ENCODE results near the gene FGF14. TPM values are rescaled to one million over a fixed set of nuclear protein-coding genes. Genes with fewer than 3 reads are reported as not detected.

The FGF14 gene
- total and polyA plus RNA-seq, 2 donors (not counting 3 experiments of a cell fraction or from before 2014, with no cell fraction given): not detected

DNA sequence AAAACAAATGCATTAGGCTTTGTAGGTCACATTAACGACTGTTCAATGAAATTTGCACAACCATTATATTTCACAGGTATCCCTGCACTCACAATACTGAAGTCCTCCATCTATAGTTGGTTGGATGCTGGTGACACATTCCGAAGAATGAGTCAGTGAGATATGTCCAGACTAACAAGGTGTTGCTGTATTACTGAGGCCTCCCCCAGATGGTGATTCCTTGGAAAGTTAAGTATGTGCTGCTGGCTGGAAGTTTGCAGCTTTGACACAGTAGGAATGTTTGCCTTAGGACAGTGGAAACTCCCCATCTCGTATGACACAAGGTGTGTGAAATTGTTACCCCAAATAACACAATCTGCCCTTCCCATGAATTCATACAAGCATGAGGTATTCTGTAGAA, 46.6 kb downstream of the FGF14 start:
- no peak overlapping the region for H2AFZ ChIP-seq (ENCODE audit: low read depth, low read length)
- H4K20me1 ChIP-seq (replicated peaks; ENCODE audit: control insufficient read depth, extremely low read depth, insufficient read depth, low read length): no peaks in the 10 kb centered on the region
- intact Hi-C loops (cut with micrococcal nuclease) (no loop called here), dilution Hi-C loops (cut with MboI; ENCODE audit: extremely low pct_ligation_motif_present, low sequenced_read_pairs) (no loop called here)
- ChIA-PET CTCF (no interaction called here), POLR2A (no interaction called here)
- no peak for FAIRE-seq
- no peaks in the 10 kb centered on the region for H3K36me3 ChIP-seq (ENCODE audit: control insufficient read depth in 2 of 2, extremely low read depth in 1 of 2, insufficient read depth in 2 of 2, low read length in 2 of 2)
- H3K27ac ChIP-seq (ENCODE audit: insufficient read depth, low read depth, low read length): no peak overlapping the region
- H3K79me2 ChIP-seq (ENCODE audit: control insufficient read depth, insufficient read depth, low read length): no peaks in the 10 kb centered on the region
- TF ChIP-seq, protein P1, sequence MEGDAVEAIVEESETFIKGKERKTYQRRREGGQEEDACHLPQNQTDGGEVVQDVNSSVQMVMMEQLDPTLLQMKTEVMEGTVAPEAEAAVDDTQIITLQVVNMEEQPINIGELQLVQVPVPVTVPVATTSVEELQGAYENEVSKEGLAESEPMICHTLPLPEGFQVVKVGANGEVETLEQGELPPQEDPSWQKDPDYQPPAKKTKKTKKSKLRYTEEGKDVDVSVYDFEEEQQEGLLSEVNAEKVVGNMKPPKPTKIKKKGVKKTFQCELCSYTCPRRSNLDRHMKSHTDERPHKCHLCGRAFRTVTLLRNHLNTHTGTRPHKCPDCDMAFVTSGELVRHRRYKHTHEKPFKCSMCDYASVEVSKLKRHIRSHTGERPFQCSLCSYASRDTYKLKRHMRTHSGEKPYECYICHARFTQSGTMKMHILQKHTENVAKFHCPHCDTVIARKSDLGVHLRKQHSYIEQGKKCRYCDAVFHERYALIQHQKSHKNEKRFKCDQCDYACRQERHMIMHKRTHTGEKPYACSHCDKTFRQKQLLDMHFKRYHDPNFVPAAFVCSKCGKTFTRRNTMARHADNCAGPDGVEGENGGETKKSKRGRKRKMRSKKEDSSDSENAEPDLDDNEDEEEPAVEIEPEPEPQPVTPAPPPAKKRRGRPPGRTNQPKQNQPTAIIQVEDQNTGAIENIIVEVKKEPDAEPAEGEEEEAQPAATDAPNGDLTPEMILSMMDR (IDR thresholded peaks at IDR 0.05; ENCODE audit: extremely low read depth in 1 of 2, insufficient read depth in 1 of 2, low read depth in 1 of 2, low read length in 2 of 2): no peak
- TF ChIP-seq POLR2A (IDR thresholded peaks at IDR 0.05; ENCODE audit: low read depth, low read length): no peak
- no peak for TF ChIP-seq FOS (IDR thresholded peaks at IDR 0.05; ENCODE audit: borderline replicate concordance, insufficient read depth, low read length)
- TF ChIP-seq, protein P2, sequence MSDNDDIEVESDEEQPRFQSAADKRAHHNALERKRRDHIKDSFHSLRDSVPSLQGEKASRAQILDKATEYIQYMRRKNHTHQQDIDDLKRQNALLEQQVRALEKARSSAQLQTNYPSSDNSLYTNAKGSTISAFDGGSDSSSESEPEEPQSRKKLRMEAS (IDR thresholded peaks at IDR 0.05; ENCODE audit: insufficient read depth, insufficient read length): no peak
- no peak for TF ChIP-seq GATA2 (IDR thresholded peaks at IDR 0.05; ENCODE audit: insufficient read depth, insufficient read length, low read depth, low read length)
- TF ChIP-seq MYC (IDR thresholded peaks at IDR 0.05; ENCODE audit: low read depth, low read length): no peak
- TF ChIP-seq JUN (IDR thresholded peaks at IDR 0.05; ENCODE audit: borderline replicate concordance, insufficient read depth, insufficient read length, low read depth): no peak
- no peak for TF ChIP-seq POLR2AphosphoS5 (IDR thresholded peaks at IDR 0.05; ENCODE audit: insufficient read depth, low read depth, low read length)
- no peak for TF ChIP-seq EZH2 (IDR thresholded peaks at IDR 0.05; ENCODE audit: borderline replicate concordance, low read depth, low read length, severe bottlenecking)
- H3K4me1 ChIP-seq (ENCODE audit: control insufficient read depth, extremely low read depth, insufficient read depth, low read length): no peaks in the 10 kb centered on the region
- H3K9me3 ChIP-seq (replicated peaks; ENCODE audit: control insufficient read depth, insufficient read depth, low read length): no peaks in the 10 kb centered on the region
- no peak for DNase-seq (ENCODE audit: low read depth, low spot score)
- H3K4me2 ChIP-seq (ENCODE audit: insufficient read depth, low read length): no peak overlapping the region
- H3K27me3 ChIP-seq (ENCODE audit: control insufficient read depth in 2 of 2, insufficient read depth in 2 of 2, low read length in 2 of 2): no peaks in the 10 kb centered on the region
- H3K9ac ChIP-seq (replicated peaks; ENCODE audit: extremely low read depth, insufficient read depth, low read length): no peak overlapping the region
- no peaks in the 10 kb centered on the region for H3K9me1 ChIP-seq (replicated peaks; ENCODE audit: control insufficient read depth, extremely low read depth, insufficient read depth, low read length)
- H3K4me3 ChIP-seq (replicated peaks in 1 of 3; ENCODE audit: insufficient read depth in 1 of 3, low read depth in 1 of 3, low read length in 3 of 3): no peak overlapping the region
- no TSS peak for BruUV-seq (replicated peaks)
